Stromal cell of bone marrow (primary cell): ENCODE results near the gene MAP6D1.

Source experiments
- DNase-seq: peaks from one replicate; pipeline ENCODE4 v3.0.0-alpha.2; 2012; ENCODE audit warnings: low read depth

MAP6D1 gene

DNA sequence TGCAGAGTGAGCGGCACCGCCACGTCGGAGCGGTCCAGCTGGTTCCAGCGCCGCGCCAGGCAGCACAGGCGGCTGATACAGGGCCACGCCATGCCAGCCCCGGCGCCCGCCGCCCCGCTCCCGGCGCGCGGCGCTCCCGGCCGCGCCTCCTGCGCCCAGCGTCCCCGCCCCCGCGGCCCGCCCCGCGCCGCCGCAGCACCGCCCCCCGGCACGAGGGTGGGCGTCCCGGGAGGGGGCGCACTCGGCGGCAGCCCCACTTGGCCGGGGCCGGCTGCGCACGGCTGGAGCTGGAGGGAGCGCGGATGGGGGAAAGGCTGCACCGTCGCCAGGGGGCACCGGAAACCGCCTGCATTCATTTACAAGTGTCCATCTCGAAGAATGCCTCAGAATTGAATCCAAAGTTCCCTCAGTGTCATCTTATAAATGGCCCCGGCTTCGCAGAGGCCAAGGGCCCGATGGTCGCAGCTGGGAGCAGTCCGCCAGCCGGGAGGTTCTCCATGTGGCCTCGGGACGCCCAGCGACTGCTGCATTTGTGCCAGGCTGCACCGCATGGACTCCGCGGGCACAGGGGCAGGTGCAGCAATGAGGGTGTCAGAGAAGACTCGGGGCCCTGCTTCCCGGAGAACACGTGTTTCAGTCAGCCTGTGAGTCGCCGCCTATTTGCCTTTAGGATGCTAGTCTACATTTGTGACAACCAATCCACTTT, at the start of gene MAP6D1:
Gene MAP6D1 (minus strand): TSS at position 122 of the 706 bp plus-strand sequence. CDS start 30 bp downstream, at position 92.
- no peak for DNase-seq

DNA sequence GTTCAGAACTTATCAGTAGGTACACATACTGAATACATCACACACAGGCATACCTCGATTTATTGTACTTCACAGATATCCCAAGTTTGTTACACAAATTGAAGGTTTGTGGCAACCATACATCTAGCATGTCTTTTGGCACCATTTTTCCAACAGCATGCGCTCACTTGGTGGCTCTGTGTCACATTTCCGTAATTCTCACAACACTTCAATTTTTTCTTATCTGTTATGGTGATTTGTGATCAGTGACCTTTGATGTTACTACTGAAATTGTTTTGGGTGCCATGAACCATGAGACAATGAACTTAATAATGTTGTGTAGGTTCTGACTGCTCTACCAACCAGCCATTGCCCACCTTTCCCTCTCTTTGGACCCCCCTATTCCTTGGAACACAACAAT, 48.5 kb upstream of the MAP6D1 start:
- DNase-seq = no peak

DNA sequence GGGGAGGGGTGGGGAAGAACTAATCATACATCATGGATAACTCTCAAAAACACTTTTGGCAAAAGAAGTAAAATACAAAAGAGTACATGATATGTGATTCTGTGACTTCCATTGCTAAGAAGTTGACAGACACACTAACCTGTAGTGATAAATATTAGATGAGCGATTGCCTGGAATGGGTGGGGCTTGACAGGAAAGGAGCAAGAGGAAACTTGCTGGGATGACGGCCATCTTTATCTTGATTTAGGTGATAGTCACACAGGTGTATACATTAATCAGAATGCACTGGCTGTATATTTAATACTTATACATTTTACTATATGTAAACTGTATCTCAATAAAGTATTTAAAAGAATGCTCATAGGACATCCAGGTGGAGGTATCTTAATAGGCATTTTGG, 46.2 kb upstream of the MAP6D1 start:
- no peak for DNase-seq

DNA sequence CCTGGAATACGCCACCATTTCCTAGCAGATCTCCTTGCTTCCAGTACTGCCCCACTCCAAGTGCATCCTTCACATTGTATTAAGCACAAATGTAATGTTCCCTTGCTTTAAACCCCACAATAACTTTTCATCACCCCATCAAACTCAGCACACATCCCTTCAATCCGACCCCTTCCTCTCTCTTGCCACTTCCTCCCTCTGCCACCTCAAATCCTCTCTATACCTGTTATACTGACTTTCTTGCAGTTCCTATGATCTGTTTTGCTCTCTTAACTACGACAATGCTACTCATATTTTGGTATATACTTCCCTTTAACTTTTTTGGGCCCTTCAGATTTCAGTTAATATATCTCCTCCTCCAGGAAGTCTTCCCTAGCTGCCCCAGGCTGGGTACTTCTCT, 45.2 kb upstream of the MAP6D1 start:
- no peak for DNase-seq

DNA sequence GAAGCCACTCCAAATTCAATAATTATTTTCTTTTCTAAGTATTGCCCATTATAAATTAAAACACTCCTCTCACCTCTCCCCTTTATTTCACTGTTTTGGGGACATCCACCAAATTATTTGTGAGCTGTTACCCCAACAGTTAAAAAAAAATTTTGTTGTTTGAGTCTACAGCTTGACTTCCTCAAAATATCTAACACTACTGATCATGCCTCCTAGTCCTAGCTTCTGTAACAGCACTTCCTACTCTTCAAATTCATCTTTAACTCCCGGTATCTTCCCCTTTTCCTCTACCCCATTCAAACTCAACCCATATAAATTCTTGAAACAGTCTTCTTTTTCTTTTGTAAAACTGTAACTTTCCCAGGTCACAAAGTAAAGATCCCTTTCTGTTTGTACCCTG, 43.4 kb upstream of the MAP6D1 start:
- no peak for DNase-seq

DNA sequence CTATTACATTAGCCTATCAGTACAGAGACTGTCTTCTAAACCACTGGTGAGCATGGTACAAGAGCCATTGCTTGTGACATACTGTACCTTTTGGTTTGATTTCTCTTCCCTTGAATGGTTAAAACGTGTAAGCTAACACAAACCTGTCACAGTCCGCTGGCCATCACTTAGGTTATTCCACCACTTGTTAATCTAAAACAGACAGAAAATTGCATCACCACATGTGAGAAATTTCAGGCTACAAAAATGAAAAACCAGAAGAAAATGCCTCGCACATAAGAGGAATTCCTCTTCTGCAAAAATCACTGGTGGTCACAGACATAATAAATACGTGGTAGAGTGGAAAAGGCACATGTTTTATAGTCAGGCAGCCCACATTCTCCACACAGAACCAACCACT, 37.2 kb upstream of the MAP6D1 start:
- no peak for DNase-seq

DNA sequence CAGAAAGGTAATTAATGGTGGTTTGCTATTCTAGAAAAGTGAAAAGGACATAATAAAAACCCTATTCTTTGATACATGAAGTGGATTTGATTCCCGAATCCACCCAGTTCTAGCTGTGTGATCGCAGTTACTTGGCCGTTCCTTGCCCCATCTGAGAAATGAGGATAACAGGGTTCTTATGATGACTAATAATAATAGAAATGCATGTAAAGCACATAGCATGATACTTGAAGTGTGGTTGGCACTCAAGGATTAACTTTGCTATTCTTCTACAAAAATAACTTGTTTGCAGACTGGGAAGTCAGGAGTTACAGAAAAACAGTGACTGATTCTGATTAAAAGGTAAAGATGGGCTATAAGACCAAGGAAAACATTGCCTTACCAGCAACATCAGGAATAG, 32.5 kb upstream of the MAP6D1 start:
- DNase-seq = no peak

DNA sequence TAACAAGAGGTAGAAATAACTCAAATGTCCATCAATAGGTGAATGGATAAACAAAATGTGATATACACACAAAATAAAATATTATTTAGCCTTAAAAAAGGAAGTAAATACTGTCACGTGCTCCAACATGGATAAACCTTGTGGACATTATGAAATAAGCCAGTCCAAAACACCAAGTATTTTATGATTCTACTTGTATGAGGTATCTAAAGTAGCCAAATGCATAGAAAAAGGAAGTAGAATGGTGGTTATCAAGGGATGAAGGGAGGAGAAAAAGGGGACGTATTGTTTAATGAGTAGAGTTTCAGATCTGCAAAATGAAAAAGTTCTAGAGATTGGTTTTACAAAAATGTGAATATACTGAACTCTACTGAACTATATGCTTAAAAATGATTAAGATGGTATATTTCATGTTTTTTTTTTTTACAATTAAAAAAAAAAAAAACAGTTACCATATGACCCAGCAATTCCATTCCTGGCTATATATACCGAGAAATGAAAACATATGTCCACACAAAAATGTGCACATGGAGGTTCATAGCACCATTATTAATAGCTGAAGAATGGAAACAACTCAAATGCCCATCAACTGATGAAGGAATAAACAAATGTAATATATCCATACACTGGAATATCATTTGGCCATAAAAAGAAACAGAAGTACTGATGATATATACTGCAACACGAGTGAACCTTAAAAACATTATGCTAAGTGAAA, 29.1 kb upstream of the MAP6D1 start:
- DNase-seq = no peak

DNA sequence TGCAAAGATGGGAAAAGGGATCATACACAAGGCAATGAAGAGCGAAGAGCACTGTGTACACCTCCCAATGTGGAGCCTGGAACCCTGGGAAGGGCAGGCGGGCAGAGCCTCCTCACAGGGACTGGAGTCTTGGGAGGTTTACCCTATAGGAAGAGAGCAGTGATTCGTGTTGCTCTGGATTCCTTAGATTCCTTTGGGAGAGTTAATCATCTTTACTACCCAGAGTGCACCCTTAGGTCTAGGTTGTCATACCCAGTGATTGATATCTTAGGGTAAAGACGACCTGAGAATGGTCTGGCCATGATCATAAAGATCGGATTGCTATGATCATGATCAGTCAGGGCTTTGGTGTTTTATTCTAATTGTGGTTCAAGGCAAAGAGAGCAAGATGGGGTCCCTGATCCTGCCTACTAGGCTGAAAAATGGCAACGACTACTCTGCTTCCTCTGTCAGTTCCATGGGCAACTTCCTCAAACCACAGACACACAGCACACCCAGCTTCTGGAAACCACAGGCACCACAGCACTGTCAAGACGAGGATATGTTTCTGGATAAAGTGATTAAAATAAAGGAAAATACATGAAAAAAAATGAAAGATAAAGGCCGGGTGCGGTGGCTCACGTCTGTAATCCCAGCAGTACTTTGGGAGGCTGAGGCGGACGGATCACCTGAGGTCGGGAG, 20.4 kb upstream of the MAP6D1 start:
- DNase-seq = no peak

DNA sequence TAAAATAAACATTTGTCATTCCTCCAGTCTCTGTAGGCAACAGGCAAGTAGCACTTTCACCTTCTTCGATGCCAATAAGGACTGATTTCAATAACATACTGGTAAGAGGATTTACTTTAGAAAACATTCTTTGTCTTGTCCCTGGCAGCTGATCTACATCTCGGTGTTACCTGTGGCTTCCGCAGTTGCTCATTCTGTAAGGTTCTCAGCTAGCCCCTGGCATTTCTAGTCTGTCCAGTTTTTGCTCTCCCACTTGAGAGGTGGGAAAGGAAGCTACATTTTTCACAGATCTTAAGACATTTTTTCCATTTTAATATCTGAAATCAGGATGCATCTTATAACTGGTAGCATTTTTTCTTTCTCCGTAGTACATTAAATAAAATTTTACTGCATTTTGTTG, 19.7 kb upstream of the MAP6D1 start:
- no peak for DNase-seq

DNA sequence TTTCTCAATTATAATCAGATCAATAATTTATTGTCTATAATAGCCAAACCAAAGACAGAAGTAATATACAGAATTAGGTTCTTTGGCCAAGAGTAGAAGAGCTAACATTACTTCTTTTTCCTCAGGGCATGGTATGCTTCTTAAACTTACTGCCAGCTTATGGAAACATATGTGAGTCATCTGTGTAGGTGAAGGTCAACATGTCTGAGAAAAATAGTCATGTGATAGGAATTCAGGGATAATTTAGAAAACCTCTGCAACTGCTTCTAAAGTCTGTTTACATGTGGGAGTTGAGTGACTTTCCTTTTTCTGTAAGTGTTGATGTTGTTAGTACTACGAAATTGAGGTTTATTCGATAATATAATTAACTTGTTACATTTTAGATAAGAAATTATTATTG, 19.2 kb upstream of the MAP6D1 start:
- DNase-seq = peak; percentile 46

DNA sequence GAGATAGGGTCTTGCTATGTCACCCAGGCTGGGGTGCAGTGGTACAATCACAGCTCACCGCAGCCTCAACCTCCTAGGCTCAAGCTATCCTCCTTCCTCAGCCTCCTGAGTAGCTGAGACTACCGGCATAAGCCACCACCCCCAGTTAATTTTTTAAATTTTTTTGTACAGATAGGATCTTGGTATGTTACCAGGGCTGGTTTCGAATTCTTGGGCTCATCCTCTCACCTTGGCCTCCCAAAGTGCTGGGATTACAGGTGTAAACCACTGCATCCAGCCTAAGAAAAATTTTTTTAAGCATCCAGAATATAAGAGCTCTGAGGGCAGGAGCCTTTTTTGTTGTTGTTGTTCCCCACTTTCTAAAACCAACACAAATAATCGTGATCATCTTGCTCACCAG, 14.4 kb upstream of the MAP6D1 start:
- DNase-seq = no peak

DNA sequence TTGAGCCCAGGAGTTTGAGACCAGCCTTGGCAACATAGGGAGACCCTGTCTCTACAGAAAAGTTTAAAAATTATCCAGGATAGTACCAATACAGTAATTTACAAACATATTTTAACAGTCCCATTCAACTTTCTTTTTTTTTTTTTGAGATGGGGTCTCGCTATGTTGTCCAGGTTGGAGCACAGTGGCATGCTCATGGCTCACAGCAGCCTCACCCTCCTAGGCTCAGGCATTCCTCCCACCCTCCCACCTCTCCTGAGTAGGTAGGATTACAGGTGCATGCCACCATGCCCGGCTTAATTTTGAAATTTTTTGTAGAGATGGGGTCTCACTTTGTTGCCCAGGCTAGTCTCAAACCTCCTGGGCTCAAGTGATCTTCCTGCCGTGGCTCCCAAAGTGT, 12.5 kb upstream of the MAP6D1 start:
- DNase-seq = no peak

DNA sequence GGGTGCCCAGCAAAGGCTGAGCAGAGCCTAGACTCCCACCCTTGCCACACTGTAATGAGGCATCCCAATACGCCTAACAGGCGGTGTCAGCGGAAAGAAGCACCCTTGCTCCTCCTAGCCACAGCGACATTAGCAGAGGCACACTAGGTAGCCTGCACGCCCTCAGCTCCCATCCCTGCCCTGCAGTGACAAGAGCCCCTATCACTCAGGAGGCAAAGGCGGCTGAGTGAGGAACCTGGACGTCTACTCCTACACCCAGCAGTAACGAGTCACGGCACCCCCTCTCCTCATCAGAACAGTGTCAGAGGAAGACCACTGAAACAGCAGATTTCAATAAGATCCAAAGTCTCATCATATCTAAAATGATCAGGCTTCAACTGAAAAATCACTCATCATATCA, 12.0 kb upstream of the MAP6D1 start:
- no peak for DNase-seq

DNA sequence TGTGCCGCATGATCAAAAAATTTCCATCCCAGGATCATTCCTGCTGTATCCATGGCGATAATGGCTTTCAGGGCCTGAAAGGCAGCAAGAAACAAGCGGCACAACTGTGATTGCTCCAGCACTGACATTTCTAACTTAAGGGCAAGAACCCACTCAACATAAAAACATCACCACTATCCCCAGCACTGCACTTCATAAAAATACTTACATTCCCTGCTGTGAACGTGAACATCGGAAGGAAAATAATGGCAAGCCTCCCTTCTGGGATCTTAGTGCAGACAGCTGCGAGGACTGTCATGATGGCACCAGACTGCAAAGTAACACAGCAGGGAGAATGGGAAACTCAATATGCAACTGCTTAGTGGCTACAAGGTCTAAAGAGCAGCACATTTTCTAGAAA, 8.1 kb upstream of the MAP6D1 start:
- no peak for DNase-seq

DNA sequence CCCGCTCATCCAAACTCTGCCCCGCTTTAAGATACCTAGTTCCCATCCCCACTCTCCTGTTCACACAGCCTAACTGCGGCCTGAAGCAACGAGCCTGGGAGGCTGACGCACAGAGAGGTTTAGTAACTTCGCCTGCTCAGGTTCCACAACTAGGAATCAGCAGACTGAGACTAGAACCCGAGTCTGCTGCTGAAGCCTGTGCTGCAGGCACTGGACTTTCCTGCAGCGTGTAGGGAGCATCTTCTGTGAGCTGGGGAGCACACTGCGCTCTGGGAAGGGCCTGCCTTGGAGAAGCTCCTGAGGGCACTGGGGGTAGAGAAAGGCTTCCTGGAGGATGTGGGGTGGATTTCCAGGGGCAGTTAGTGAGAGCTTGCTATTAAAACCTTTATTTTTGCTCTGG, 4.8 kb upstream of the MAP6D1 start:
- DNase-seq = no peak

DNA sequence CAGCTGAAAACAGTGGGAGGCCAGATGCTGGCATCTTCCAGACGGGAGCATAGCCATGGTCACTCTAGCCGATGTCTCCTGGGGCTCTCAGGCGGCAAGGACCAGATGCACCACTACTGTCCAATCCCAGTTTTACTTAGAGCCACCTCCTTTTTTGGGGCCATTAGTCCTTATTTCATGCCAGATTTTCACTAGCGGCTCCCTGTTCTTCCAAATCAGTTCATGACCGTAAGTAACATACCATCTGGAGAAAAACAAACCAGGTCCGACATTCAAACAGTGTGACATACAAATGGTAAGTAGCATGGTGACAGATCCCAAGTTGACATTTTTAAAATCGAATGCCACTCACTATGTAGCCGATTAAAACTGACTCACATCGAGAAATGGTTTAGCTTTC, 4.1 kb upstream of the MAP6D1 start:
- DNase-seq = no peak

DNA sequence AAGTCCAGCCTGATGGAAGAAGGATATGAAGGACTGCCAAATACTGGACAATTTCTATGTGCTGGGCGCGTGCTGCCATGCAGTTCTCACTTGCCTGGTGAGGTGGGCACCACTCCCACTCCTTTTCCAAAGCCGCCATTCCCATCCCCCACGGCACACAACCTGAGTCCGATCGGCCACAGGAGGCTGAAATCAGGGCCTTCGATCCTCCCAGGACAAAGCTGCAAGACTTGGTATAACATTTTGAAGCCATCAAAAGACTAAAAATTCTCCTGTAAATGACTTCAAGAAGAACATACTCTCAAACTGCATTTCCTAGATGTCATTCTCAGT, 3.1 kb upstream of the MAP6D1 start:
- no peak for DNase-seq

DNA sequence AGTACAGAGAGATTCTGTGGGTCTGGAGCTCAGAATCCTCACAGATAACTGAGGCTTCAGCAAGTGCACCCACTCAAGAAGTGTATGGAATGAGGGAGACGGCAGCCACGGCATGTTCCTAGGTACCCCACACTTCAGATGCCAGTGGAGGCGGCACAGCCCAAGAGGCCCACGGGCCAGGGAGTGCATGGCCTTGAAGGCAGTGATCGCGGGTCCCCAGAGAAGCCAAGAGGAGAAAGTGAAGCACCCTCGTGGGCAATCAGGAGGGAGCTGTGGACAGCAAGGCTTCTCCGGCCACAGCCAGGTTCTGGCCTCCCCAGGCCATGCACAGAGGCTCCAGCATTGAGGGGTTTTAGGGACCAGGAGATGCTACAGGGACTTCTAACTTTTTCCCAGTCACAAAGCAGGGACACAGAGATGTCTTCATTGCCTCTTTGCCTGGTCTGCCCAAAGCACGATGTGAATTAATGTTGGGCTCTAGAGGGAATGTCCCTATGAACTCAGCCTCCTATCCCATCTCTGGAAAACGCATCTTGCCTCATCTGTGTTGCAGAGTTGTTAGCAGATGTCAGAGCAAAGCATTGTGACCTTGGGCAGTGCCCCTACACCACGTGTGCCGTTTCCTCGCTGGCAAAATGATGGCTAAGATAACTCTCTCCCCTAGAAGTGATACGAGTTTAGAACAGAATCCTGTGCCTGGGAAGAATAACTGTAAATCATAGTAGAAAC, 2.6 kb upstream of the MAP6D1 start:
- DNase-seq = no peak

DNA sequence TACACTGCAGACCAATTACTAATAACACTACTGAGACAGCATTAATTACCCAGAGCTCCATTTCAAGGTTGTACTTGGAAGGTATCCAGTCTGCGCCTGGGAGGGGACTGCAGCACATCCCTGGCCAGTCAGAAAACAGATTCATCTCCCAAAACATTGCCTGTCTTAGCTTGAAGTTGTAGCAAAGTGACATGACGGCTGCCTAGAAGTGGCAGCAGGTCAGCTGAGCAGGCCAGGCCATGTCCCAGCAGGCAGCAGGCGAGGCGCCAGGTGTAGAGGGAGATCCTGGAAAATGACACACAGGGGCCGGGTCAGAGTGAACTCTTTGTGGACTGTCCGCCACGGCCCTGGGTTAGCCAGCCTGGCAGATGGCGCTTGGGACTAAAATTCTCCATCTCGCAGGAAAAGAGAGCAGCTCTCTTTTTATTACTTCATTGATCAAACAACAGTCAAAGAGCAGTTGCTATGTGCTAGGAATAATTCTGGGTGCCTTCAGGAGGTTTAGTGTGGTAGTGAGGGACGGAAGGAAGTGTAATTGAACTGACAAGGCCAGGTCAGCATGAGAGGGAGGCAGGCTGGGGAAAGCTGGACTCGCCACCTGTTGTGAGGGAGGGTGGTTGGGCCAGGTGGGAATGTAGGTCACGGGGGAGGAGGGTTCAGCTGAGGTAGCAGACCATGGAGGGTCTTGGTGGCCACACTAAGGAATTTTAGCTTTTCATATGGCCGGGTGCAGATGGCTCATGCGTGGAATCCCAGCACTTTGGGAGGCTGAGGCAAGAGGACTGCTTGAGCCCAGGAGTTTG, 1.3 kb upstream of the MAP6D1 start:
- no peak for DNase-seq

DNA sequence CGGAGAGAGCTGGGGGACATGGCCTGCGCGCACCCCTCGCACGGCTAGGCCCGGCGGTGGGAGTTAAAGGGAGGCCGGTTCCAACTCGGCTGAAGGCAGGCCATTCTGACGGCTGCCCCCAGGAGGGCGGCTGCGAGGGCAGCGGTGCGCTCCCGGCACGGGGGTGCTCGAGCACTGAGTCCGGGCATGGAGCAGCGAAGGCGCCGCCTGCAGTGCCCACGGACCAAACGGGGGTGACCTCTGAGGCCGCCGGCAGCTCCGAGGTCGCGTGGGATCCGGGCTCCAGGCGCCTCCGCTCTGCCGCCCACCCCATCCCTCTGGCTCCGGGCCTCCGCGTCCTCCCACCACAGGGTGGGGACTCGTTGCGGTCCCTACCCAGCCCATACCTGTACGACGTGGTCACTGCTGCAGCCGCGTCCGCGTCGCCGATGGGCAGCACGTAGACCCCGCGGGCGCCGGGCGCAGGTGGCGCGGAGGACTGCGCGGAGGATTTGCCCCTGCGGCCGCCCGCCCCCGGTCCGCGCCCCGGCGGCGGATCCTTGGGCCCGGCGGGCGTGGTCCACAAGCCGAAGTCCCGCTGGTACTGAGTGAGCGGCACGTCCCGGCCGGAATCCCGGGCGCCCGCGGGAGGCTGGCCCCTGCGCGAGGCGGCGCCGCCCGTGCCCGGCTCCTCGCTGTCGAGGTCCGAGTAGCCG, 469 bp downstream of the MAP6D1 start:
- no peak for DNase-seq
